Stimulated activated CD4-positive, alpha-beta T cell treated with anti-CD3 and anti-CD28 coated beads, Interleukin-12 subunit alpha, Interleukin-12 subunit beta, amount 100 ng/mL, for 48 hours (primary cell): ENCODE measurements around the gene MAGI1.

Source experiments
- DNase-seq, 3 donors: peaks; one replicate each; pipeline ENCODE4 v3.0.0-alpha.2; 2020; ENCODE audit warnings: low read depth in 2 of 3, low spot score in 1 of 3

Gene MAGI1

GRCh38 chr3:65597952-65598413 is 440.7 kb downstream of the MAGI1 start:
- DNase-seq, result no peak

- no peak for DNase-seq
These were observed 441.3 kb downstream of the MAGI1 start for GRCh38 chr3:65597226-65597951.

GRCh38 chr3:65596571-65597225 is 442.0 kb downstream of the MAGI1 start:
- DNase-seq, result no peak

GRCh38 chr3:65596029-65596300 is 442.8 kb downstream of the MAGI1 start:
- DNase-seq, result no peak

- no peak for DNase-seq
These were observed 443.3 kb downstream of the MAGI1 start for GRCh38 chr3:65595222-65596028.

- DNase-seq, result no peak
These were observed 444.7 kb downstream of the MAGI1 start for GRCh38 chr3:65593780-65594752.

- DNase-seq, result no peak
These were observed 447.4 kb downstream of the MAGI1 start for GRCh38 chr3:65591313-65591712.

- no peak for DNase-seq
These were observed 449.8 kb downstream of the MAGI1 start for GRCh38 chr3:65588884-65589283.

GRCh38 chr3:65587650-65588439 is 450.9 kb downstream of the MAGI1 start:
- no peak for DNase-seq

GRCh38 chr3:65584913-65585312 is 453.8 kb downstream of the MAGI1 start:
- DNase-seq, result no peak

GRCh38 chr3:65584002-65584401 is 454.7 kb downstream of the MAGI1 start:
- DNase-seq, result no peak

- no peak for DNase-seq
These were observed 455.5 kb downstream of the MAGI1 start for GRCh38 chr3:65583188-65583587.

- no peak for DNase-seq
These were observed 456.6 kb downstream of the MAGI1 start for GRCh38 chr3:65582012-65582717.

GRCh38 chr3:65581313-65581712 is 457.4 kb downstream of the MAGI1 start:
- no peak for DNase-seq

- no peak for DNase-seq
These were observed 459.9 kb downstream of the MAGI1 start for GRCh38 chr3:65578861-65579260.

- DNase-seq, result no peak
These were observed 460.8 kb downstream of the MAGI1 start for GRCh38 chr3:65577843-65578430.

GRCh38 chr3:65576966-65577365 is 461.8 kb downstream of the MAGI1 start:
- no peak for DNase-seq

- no peak for DNase-seq
These were observed 462.5 kb downstream of the MAGI1 start for GRCh38 chr3:65576228-65576627.

- no peak for DNase-seq
These were observed 463.3 kb downstream of the MAGI1 start for GRCh38 chr3:65575376-65575840.
